IMR-90 (cell line): Measurements from ENCODE around the gene FGD5. TPM values are rescaled to one million over a fixed set of nuclear protein-coding genes. Genes with fewer than 3 reads are reported as not detected.

Source experiments
- ATAC-seq: fragments of 200-7000 bp; cut with Tn5 transposase; 2 replicates; pipeline ENCODE4 v1.9.1; 2020; ENCODE audit warnings: low read depth, mild to moderate bottlenecking, moderate library complexity
- BruUV-seq: library from RNA; stranded (reverse); fragments of 400-500 nt; replicated peaks from 2 replicates; lab custom pipeline; 2021; lab: Mats Ljungman, UMichigan
- CTCF ChIA-PET: fragments of 300-600 bp; formaldehyde crosslinking; extraction: SDS; loops from one replicate; lab custom pipeline; 2021; ENCODE audit warnings: antibody characterized with exemption; lab: Yijun Ruan, JAX
- POLR2A ChIA-PET: fragments of 300-600 bp; sonication (Branson Sonifier 250); formaldehyde crosslinking; loops from one replicate; lab custom pipeline; 2022; ENCODE audit warnings: antibody characterized with exemption; ENCODE audit not compliant: unreplicated experiment; lab: Charles Lee
- DNase-seq: peaks from one replicate; pipeline ENCODE4 v3.0.0; 2013
- H2AFZ ChIP-seq: replicated peaks from 2 replicates; pipeline ENCODE3; 2013; ENCODE audit warnings: low read length, mild to moderate bottlenecking; ENCODE audit not compliant: poor library complexity
- H2AK5ac ChIP-seq: 2 replicates; pipeline ENCODE4 v1.6.1; 2013; ENCODE audit warnings: low read depth, low read length, inconsistent platforms
- H2AK9ac ChIP-seq: replicated peaks from 2 replicates; pipeline ENCODE3; 2013; ENCODE audit warnings: mild to moderate bottlenecking, low read depth, low read length, moderate library complexity; ENCODE audit not compliant: poor library complexity
- H2BK120ac ChIP-seq: 2 replicates; pipeline ENCODE4 v1.6.1; 2013; ENCODE audit warnings: low read depth, low read length, inconsistent platforms
- H2BK15ac ChIP-seq: 3 replicates; pipeline ENCODE4 v1.6.1; 2013; ENCODE audit warnings: low read depth, low read length, inconsistent platforms
- H2BK20ac ChIP-seq: 2 replicates; pipeline ENCODE4 v1.6.1; 2013; ENCODE audit warnings: low read depth, mild to moderate bottlenecking, inconsistent platforms, low read length, moderate library complexity
- H2BK5ac ChIP-seq: 2 replicates; pipeline ENCODE4 v1.6.1; 2013; ENCODE audit warnings: mild to moderate bottlenecking, low read depth, low read length, inconsistent platforms; ENCODE audit not compliant: poor library complexity, severe bottlenecking
- H3K14ac ChIP-seq: replicated peaks from 2 replicates; pipeline ENCODE4 v1.6.1; 2013; ENCODE audit warnings: low read depth, low read length, inconsistent platforms
- H3K18ac ChIP-seq: 2 replicates; pipeline ENCODE4 v1.6.1; 2013; ENCODE audit warnings: low read depth, low read length, control low read depth
- H3K23ac ChIP-seq: 2 replicates; pipeline ENCODE4 v1.6.1; 2013; ENCODE audit warnings: low read depth, low read length, inconsistent platforms
- H3K27ac ChIP-seq: 2 replicates; pipeline ENCODE4 v1.5.1; 2013; ENCODE audit warnings: mild to moderate bottlenecking, control low read depth, low read length; ENCODE audit not compliant: insufficient read depth
- H3K27me3 ChIP-seq: 2 replicates; pipeline ENCODE4 v1.6.1; 2013; ENCODE audit warnings: low read length; ENCODE audit not compliant: control insufficient read depth, insufficient read depth
- H3K36me3 ChIP-seq: 2 replicates; pipeline ENCODE4 v1.6.1; 2013; ENCODE audit warnings: low read length, mixed read lengths; ENCODE audit not compliant: control insufficient read depth, insufficient read depth
- H3K4ac ChIP-seq: 2 replicates; pipeline ENCODE4 v1.6.1; 2013; ENCODE audit warnings: low read depth, low read length, inconsistent platforms
- H3K4me1 ChIP-seq: 2 replicates; pipeline ENCODE4 v1.6.1; 2013; ENCODE audit warnings: low read length, mixed read lengths; ENCODE audit not compliant: control insufficient read depth, insufficient read depth
- H3K4me2 ChIP-seq: 2 replicates; pipeline ENCODE4 v1.6.1; 2013; ENCODE audit warnings: low read depth, mild to moderate bottlenecking, control low read depth, low read length, moderate library complexity
- H3K4me3 ChIP-seq: 2 replicates; pipeline ENCODE4 v1.5.1; 2013; ENCODE audit warnings: low read depth, mild to moderate bottlenecking, control low read depth, low read length, moderate library complexity; ENCODE audit not compliant: insufficient read depth
- H3K56ac ChIP-seq: 2 replicates; pipeline ENCODE4 v1.6.1; 2013; ENCODE audit warnings: low read length, inconsistent platforms; ENCODE audit not compliant: insufficient read depth; ENCODE audit errors: extremely low read depth
- H3K79me1 ChIP-seq, 2 experiments: 2 replicates each; pipeline ENCODE4 v1.6.1; 2013; ENCODE audit warnings: low read length in 2 of 2, inconsistent platforms in 1 of 2, low read depth in 1 of 2
- H3K9ac ChIP-seq: 2 replicates; pipeline ENCODE4 v1.6.1; 2013; ENCODE audit warnings: low read depth, low read length, control low read depth
- H3K9me1 ChIP-seq: 2 replicates; pipeline ENCODE4 v1.6.1; 2013; ENCODE audit warnings: low read length, inconsistent platforms; ENCODE audit not compliant: insufficient read depth
- H3K9me3 ChIP-seq: 2 replicates; pipeline ENCODE4 v1.6.1; 2013; ENCODE audit warnings: low read length; ENCODE audit not compliant: control insufficient read depth, insufficient read depth
- H4K20me1 ChIP-seq: 2 replicates; pipeline ENCODE4 v1.6.1; 2013; ENCODE audit warnings: low read length, inconsistent platforms; ENCODE audit not compliant: insufficient read depth
- H4K5ac ChIP-seq: 2 replicates; pipeline ENCODE4 v1.6.1; 2013; ENCODE audit warnings: mild to moderate bottlenecking, low read depth, low read length, control low read depth
- H4K8ac ChIP-seq, 2 experiments: 2 replicates each; pipeline ENCODE4 v1.6.1; 2013; ENCODE audit warnings: low read depth in 2 of 2, low read length in 2 of 2, control low read depth in 1 of 2, inconsistent platforms in 1 of 2
- H4K91ac ChIP-seq: 2 replicates; pipeline ENCODE4 v1.6.1; 2013; ENCODE audit warnings: low read depth, low read length, inconsistent platforms; ENCODE audit not compliant: insufficient read depth
- BHLHE40 ChIP-seq: fragments of 150-350 bp; IDR thresholded peaks from 2 replicates; pipeline ENCODE4 v1.6.1; 2016; ENCODE audit warnings: mild to moderate bottlenecking, low read depth, low read length
- CEBPB ChIP-seq: IDR thresholded peaks from 2 replicates; pipeline ENCODE4 v1.6.1; 2012; ENCODE audit warnings: low read depth, low read length, improper control_type of control experiment
- FOS ChIP-seq: fragments of 150-350 bp; IDR thresholded peaks from 2 replicates; pipeline ENCODE4 v1.6.1; 2016; ENCODE audit warnings: low read depth, low read length
- MAZ ChIP-seq: IDR thresholded peaks from 2 replicates; pipeline ENCODE4 v1.6.1; 2012; ENCODE audit warnings: low read depth, mild to moderate bottlenecking, low read length, improper control_type of control experiment, moderate library complexity, borderline replicate concordance
- NFE2L2 ChIP-seq: fragments of 150-350 bp; IDR thresholded peaks from 2 replicates; pipeline ENCODE4 v1.6.1; 2016; ENCODE audit warnings: low read depth, mild to moderate bottlenecking, low read length
- POLR2A ChIP-seq: IDR thresholded peaks from 2 replicates; pipeline ENCODE4 v1.6.1; 2012; ENCODE audit warnings: mild to moderate bottlenecking, low read depth, low read length
- RFX5 ChIP-seq: IDR thresholded peaks from 2 replicates; pipeline ENCODE4 v1.8.0; 2012; ENCODE audit warnings: low read depth, mild to moderate bottlenecking, low read length, moderate library complexity
- SMC3 ChIP-seq: fragments of 150-350 bp; IDR thresholded peaks from 2 replicates; pipeline ENCODE4 v1.6.1; 2016; ENCODE audit warnings: low read depth, mild to moderate bottlenecking, antibody characterized with exemption, low read length, moderate library complexity
- WGBS, 2 experiments: methylation state at CpG; one replicate each; pipeline versions ENCODE4 v1.1.5 to v1.1.7; 2013; ENCODE audit warnings: missing lambda C conversion rate in 2 of 2; ENCODE audit not compliant: insufficient read length in 1 of 2; ENCODE audit errors: extremely low coverage in 2 of 2; 5-methylcytosine and 5-hydroxymethylcytosine counted together
- dilution Hi-C: fragments of 300-500 bp; cut with HindIII; formaldehyde crosslinking; loops from one replicate; pipeline ENCODE4 v1.14.3; 2018; ENCODE audit warnings: low sequenced_read_pairs; ENCODE audit not compliant: unreplicated experiment
- in situ Hi-C: fragments of 300-500 bp; cut with MboI; formaldehyde crosslinking; loops from 3 replicates; pipeline ENCODE4 v1.14.3; 2019; ENCODE audit warnings: low sequenced_read_pairs, inconsistent platforms, mixed read lengths
- intact Hi-C: fragments of 100-400 bp; cut with micrococcal nuclease; formaldehyde crosslinking; loops from 2 replicates; pipeline ENCODE4 v1.10.0; 2022
- polyA plus RNA-seq, 3 experiments: library from polyadenylated mRNA; depleted of rRNA; stranded (reverse); fragments of >200 nt; gene quantifications; 2 replicates each; pipeline ENCODE4 v1.2.3, GENCODE V29; 2012; ENCODE audit warnings: low replicate concordance in 1 of 3
- total RNA-seq: library from RNA; depleted of rRNA; stranded (reverse); fragments of >200 nt; gene quantifications from 2 replicates; pipeline ENCODE4 v1.2.3, GENCODE V29; 2012

Gene FGD5
- total and polyA plus RNA-seq, 2 of the 4 experiments (the other 2 are of a cell fraction), result not detected

DNA sequence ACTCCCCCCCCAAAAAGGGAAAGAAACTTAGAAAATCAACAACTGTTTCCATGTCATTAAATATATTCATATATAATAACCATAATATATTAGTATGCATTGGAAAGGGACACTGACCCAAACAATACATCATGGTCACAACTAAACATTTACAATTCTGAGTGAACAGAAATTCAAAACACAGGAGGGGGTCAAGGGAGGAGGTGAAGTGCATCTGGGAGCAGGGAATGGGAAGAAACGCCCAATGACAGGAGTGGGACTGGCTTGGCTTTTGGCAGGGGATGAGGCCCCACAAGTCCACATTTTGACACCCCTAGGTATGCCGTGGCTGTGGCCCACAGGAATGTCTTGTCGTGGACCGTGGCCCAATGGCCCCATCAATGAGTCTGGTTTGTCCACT is 41.1 kb downstream of the FGD5 start:
- dilution Hi-C loops, result no loop called here
- TF ChIP-seq MAZ (no peak), POLR2A (no peak), FOS (no peak), RFX5 (no peak), SMC3 (no peak), CEBPB (no peak), BHLHE40 (no peak), NFE2L2 (no peak)
- no peak overlapping the region for H3K4me2 ChIP-seq
- no peaks in the 10 kb centered on the region for H3K36me3 ChIP-seq
- H2AK5ac ChIP-seq, result no peak overlapping the region
- ChIA-PET POLR2A (no interaction called here), CTCF (no interaction called here)
- in situ Hi-C loops, result no loop called here
- no peak overlapping the region for H4K8ac ChIP-seq
- H3K79me1 ChIP-seq, result no peaks in the 10 kb centered on the region
- 50% methylated on average over 1 of the region's 4 CpGs; no CpG with 5 or more reads in 1 of the 2 experiments for WGBS, 2 experiments
- no peak overlapping the region for H2BK15ac ChIP-seq
- H3K27me3 ChIP-seq, result peaks cover 3% of the 10 kb centered on the region
- no peaks in the 10 kb centered on the region for H3K4me1 ChIP-seq
- H2AK9ac ChIP-seq, result no peak overlapping the region
- H3K9me1 ChIP-seq, result no peaks in the 10 kb centered on the region
- no peak overlapping the region for H3K4me3 ChIP-seq
- no peak overlapping the region for H3K14ac ChIP-seq
- no TSS peak for BruUV-seq
- H3K18ac ChIP-seq, result no peak overlapping the region
- no peaks in the 10 kb centered on the region for H3K9me3 ChIP-seq
- H3K23ac ChIP-seq, result no peak overlapping the region
- H2BK120ac ChIP-seq, result no peak overlapping the region
- DNase-seq (no peak), ATAC-seq (no peak)
- H4K20me1 ChIP-seq, result no peaks in the 10 kb centered on the region
- H3K4ac ChIP-seq, result no peak overlapping the region
- H4K5ac ChIP-seq, result no peak overlapping the region
- no peak overlapping the region for H3K56ac ChIP-seq
- no peak overlapping the region for H4K91ac ChIP-seq
- H2BK20ac ChIP-seq, result no peak overlapping the region
- intact Hi-C loops, result no loop called here
- H2BK5ac ChIP-seq, result no peak overlapping the region
- no peak overlapping the region for H2AFZ ChIP-seq
- no peak overlapping the region for H3K9ac ChIP-seq
- no peak overlapping the region for H3K27ac ChIP-seq
